ENCODE results near the gene VPS52. TPM values are rescaled to one million over a fixed set of nuclear protein-coding genes. Genes with fewer than 3 reads are reported as not detected.
A peak's percentile ranks its signal among the peaks of the same experiment; 100 is the strongest.

The VPS52 gene
- total RNA-seq, 1 donor from 2014 or later: 28.7 TPM

DNA sequence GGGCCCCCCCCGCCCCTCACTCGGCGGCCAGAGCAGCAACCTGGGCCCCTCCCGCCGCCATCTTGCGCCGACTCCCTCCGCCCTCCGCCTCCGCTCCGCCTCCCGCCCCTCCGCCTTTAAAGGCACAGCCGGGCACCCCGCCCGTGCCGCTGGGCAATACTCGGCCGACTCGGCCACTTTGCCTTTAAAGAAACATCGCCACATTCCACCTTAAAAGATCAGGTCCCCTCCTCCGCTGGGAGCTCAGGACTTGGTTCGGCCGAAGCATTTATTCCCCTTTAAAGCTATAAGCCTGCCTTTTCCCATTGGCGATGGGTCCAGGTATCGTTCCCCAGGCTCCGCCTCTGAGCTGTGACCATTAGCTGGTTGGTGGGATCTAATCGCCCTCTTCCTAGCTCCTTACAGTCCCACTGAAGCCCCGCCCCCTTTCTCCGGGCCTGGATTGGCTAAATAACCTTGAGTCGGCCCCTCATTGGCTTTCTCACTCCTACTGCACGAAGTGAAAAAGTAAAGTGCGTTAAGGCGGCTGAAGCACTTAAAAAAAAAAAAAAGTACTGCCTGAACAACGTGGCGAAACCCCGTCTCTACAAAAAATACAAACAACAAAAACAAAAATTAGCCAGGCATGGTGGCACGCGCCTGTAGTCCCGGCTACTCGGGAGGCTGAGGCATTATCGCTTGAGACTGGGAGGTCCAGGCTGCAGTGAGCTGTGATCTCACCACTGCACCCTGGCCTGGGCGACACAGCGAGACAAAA, 46.2 kb upstream of the VPS52 start, which contains the start of gene ZBTB22:
ZBTB22 (minus strand) TSS at position 76 of the 757 bp plus-strand sequence. CDS start 828 bp downstream, outside the sequence.
- H2AFZ ChIP-seq (replicated peaks): peak within 1 kb of the TSS; percentile 75
- H3K4me2 ChIP-seq: peak within 1 kb of the TSS; percentile 71
- Mint-ChIP-seq H3K36me3 (peaks cover 24% of the 10 kb centered on the region), H3K4me1 (peaks cover 62% of the 10 kb centered on the region), H3K27me3 (ENCODE audit: insufficient read depth, low read depth) (peaks cover 7% of the 10 kb centered on the region), H3K9me3 (no peaks in the 10 kb centered on the region), H3K27ac (peak within 1 kb of the TSS; percentile 98), H3K4me3 (peak within 1 kb of the TSS; percentile 98)
- peak; percentile 99 for DNase-seq (ENCODE audit: low spot score)
- H3K9me3 ChIP-seq (ENCODE audit: low read depth): no peaks in the 10 kb centered on the region
- peaks cover 12% of the 10 kb centered on the region for H3K27me3 ChIP-seq
- H3K79me2 ChIP-seq (ENCODE audit: low read depth): peaks cover 41% of the 10 kb centered on the region
- peaks cover 21% of the 10 kb centered on the region for H4K20me1 ChIP-seq (ENCODE audit: low read depth)
- H3F3A ChIP-seq (ENCODE audit: low read depth): peaks cover 62% of the 10 kb centered on the region
- peaks cover 28% of the 10 kb centered on the region for H3K4me1 ChIP-seq
- peak within 1 kb of the TSS; percentile 77 for H3K4me3 ChIP-seq
- peak within 1 kb of the TSS; percentile 65 for H3K27ac ChIP-seq
- TF ChIP-seq, protein P1, sequence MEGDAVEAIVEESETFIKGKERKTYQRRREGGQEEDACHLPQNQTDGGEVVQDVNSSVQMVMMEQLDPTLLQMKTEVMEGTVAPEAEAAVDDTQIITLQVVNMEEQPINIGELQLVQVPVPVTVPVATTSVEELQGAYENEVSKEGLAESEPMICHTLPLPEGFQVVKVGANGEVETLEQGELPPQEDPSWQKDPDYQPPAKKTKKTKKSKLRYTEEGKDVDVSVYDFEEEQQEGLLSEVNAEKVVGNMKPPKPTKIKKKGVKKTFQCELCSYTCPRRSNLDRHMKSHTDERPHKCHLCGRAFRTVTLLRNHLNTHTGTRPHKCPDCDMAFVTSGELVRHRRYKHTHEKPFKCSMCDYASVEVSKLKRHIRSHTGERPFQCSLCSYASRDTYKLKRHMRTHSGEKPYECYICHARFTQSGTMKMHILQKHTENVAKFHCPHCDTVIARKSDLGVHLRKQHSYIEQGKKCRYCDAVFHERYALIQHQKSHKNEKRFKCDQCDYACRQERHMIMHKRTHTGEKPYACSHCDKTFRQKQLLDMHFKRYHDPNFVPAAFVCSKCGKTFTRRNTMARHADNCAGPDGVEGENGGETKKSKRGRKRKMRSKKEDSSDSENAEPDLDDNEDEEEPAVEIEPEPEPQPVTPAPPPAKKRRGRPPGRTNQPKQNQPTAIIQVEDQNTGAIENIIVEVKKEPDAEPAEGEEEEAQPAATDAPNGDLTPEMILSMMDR (IDR thresholded peaks at IDR 0.05): no peak
- TF ChIP-seq EZH2phosphoT487 (IDR thresholded peaks at IDR 0.05): no peak
- TF ChIP-seq EZH2 (IDR thresholded peaks at IDR 0.05): no peak
- H3K36me3 ChIP-seq: no peaks in the 10 kb centered on the region
- no peak within 1 kb of the TSS for H3K9ac ChIP-seq

DNA sequence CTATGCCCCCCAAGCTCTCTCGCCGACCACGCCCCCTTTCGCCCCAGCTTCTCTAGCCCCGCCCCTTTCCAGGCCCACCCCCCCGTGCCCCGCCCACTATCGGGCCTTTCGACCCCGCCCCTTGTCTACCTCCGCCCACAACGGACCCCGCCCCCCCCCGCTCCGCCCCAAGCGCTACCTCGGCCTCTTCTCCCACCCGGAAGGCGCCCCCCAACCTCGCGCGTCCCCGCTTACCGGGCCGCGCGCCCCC, 45.7 kb upstream of the VPS52 start:
- Histone ChIP-seq H3K27ac (peak overlapping the region; percentile 65), H3K36me3 (no peaks in the 10 kb centered on the region), H3K9ac (no peak overlapping the region), H3K9me3 (ENCODE audit: low read depth) (no peaks in the 10 kb centered on the region), H4K20me1 (ENCODE audit: low read depth) (peaks cover 23% of the 10 kb centered on the region), H3K79me2 (ENCODE audit: low read depth) (peaks cover 38% of the 10 kb centered on the region), H3K4me1 (peaks cover 31% of the 10 kb centered on the region), H3F3A (ENCODE audit: low read depth) (peaks cover 67% of the 10 kb centered on the region), H3K27me3 (peaks cover 17% of the 10 kb centered on the region), H3K4me2 (peak overlapping the region; percentile 65), H3K4me3 (peak overlapping the region; percentile 77), H2AFZ (replicated peaks) (no peak overlapping the region)
- H3K27ac Mint-ChIP-seq: no peak overlapping the region
- no peak for DNase-seq (ENCODE audit: low spot score)
- peak overlapping the region; percentile 86 for H3K4me3 Mint-ChIP-seq
- TF ChIP-seq EZH2 (IDR thresholded peaks at IDR 0.05) (no peak), EZH2phosphoT487 (IDR thresholded peaks at IDR 0.05) (no peak)
- TF ChIP-seq, protein P1 (IDR thresholded peaks at IDR 0.05): no peak
- peaks cover 24% of the 10 kb centered on the region for H3K36me3 Mint-ChIP-seq
- peaks cover 10% of the 10 kb centered on the region for H3K27me3 Mint-ChIP-seq (ENCODE audit: insufficient read depth, low read depth)
- no peaks in the 10 kb centered on the region for H3K9me3 Mint-ChIP-seq
- peaks cover 67% of the 10 kb centered on the region for H3K4me1 Mint-ChIP-seq

DNA sequence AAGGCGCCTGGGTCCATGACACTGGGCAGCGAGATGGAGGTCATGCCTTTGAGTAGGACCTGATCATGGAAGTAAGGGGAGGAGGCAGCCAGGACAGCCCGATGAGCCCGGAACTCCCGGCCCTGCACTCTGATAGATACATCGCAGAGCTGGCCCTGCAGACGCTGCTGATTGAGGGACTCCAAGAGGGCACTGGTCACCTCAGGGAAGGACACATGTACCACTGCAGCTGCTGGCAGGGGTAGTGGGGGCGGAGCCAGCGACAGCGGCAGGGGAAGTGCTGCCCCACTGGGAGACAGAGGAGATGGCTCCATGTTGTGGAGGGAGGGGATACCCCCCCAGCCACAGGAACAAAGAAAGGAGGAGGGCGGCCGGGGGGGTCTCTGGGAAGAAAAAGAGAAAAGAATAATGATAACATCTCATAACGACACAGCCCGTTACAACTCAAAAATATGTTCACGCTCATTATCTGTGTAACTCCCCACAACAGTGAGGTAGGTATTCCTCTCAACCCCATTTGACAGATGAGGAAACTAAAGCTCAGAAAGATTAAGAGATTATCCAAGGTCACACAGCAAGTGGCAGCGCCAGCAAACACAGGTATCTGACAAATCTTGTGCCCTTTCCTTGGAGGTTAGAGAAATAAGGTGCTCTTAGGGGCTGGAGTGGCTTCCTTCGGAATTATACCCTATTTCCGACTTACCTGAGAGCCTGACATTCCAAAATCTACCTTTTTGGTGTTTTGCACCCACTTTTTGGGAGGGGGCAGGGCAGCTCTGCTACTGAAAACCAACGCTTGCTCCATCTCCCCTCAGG, 45.1 kb upstream of the VPS52 start:
- peak; percentile 26 for DNase-seq (ENCODE audit: low spot score)
- H3K27me3 Mint-ChIP-seq (ENCODE audit: insufficient read depth, low read depth): peaks cover 11% of the 10 kb centered on the region
- H3K4me1 Mint-ChIP-seq: peaks cover 67% of the 10 kb centered on the region
- H3K9me3 Mint-ChIP-seq: no peaks in the 10 kb centered on the region
- peaks cover 70% of the 10 kb centered on the region for H3F3A ChIP-seq (ENCODE audit: low read depth)
- H3K27me3 ChIP-seq: peaks cover 23% of the 10 kb centered on the region
- H3K27ac ChIP-seq: no peak overlapping the region
- H3K9ac ChIP-seq: no peak overlapping the region
- peak overlapping the region; percentile 65 for H3K4me2 ChIP-seq
- TF ChIP-seq, protein P1 (IDR thresholded peaks at IDR 0.05): no peak
- TF ChIP-seq EZH2phosphoT487 (IDR thresholded peaks at IDR 0.05) (no peak), EZH2 (IDR thresholded peaks at IDR 0.05) (no peak)
- no peaks in the 10 kb centered on the region for H3K9me3 ChIP-seq (ENCODE audit: low read depth)
- peaks cover 34% of the 10 kb centered on the region for H3K4me1 ChIP-seq
- no peak overlapping the region for H2AFZ ChIP-seq (replicated peaks)
- H3K36me3 Mint-ChIP-seq: peaks cover 24% of the 10 kb centered on the region
- H3K4me3 Mint-ChIP-seq: peak overlapping the region; percentile 86
- no peak overlapping the region for H3K27ac Mint-ChIP-seq
- H4K20me1 ChIP-seq (ENCODE audit: low read depth): peaks cover 27% of the 10 kb centered on the region
- H3K36me3 ChIP-seq: no peaks in the 10 kb centered on the region
- H3K79me2 ChIP-seq (ENCODE audit: low read depth): peaks cover 32% of the 10 kb centered on the region
- peak overlapping the region; percentile 77 for H3K4me3 ChIP-seq
